GM21528 (cell line): ENCODE data around the gene FAM83F.
"Not testable (repeated sequence)": the region's sequence is repeated elsewhere in the genome, so short reads cannot be mapped to it uniquely, and the experiment has no call there.

Experiments
- ATAC-seq: cut with Tn5 transposase; IDR thresholded peaks from one replicate; pipeline ENCODE4 v1.9.1; 2021; ENCODE audit warnings: mild to moderate bottlenecking, moderate library complexity; ENCODE audit not compliant: unreplicated experiment, low FRiP score

The FAM83F gene

GRCh38 chr22:39992088-39992826 is 2.5 kb upstream of the FAM83F start:
- ATAC-seq: no peak

DNA sequence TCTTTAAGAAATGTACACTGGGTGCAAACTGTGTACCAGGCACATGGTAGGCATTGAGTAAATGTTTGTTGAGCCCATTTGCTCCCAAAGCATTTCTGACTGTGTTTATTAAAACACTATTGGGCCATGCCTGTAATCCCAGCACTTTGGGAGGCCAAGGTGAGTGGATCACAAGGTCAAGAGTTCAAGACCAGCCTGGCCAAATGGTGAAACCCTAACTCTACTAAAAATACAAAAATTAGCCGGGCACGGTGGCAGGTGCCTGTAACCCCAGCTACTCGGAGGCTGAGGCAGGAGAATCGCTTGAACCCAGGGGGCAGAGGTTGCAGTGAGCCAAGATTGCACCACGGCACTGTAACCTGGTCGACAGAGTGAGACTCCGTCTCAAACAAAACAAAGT is 1.9 kb upstream of the FAM83F start:
- ATAC-seq: not testable (repeated sequence)

DNA sequence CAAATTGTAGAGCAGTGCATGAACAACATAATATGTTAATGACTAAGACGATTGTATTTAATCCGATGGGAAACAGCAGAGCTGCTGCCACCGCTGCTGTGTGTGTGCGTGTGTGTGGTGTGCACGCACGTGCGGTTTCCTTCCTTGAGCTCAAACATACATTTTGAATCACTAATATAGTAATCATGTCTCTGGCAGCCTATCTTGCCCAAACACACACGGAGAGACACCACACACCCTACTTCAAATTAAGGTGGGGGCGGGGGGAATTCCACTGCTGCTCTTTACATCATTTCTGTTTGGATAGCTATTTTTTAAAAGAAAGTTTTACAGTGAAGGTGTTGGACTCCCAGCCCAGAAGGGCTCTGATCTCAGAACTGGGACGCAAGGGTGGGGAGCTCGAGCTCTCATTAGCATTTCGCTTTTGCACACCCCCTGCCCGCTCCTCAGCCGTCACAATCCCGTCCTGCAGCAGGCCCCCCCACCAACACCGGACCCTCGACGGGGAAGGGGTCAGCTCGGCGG is 651 bp upstream of the FAM83F start:
- no peak for ATAC-seq

- ATAC-seq: no peak
Observed at GRCh38 chr22:39995393-39996252, 869 bp downstream of the FAM83F start.

DNA sequence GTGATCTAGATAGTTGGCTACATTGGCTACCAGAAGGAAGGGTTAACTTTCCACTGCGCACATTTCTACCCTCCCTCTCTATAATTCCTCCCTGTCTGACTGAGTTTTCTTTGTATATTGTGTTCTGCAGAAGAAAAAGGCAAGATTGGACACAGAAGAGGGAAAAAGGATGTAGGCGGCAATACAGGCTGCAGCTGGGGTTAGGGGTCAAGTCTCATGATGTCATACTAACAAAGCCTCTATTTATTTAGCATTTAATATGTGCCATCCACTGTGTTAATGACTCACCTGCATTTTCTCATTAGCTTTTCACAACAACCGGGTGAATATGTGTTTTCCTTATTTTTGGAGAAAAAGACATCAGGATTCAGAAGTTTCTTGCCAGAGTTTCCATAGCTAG is 2.0 kb downstream of the FAM83F start:
- no peak for ATAC-seq

DNA sequence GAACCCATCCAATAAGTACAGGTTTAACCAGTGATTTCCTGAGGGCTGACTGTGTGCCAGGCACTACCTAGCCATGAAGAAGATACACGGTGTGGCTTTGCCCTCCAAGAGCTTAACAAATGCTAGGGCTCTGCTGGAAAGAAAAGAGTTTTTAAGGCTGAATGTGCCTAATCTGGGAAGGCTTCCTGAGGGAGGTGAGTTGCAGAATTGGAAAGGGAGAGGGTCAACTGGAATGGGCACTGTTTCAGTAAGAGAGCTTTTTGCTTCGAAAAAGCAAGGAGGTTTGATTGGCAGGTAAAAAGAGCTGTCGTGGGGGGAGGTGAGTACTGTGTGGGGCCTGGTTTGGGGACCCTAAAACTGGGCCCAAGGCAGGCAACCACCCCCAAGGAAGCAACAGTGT is 2.7 kb downstream of the FAM83F start:
- ATAC-seq: no peak

- no peak for ATAC-seq
Observed at GRCh38 chr22:39997939-39998726, 3.4 kb downstream of the FAM83F start.

DNA sequence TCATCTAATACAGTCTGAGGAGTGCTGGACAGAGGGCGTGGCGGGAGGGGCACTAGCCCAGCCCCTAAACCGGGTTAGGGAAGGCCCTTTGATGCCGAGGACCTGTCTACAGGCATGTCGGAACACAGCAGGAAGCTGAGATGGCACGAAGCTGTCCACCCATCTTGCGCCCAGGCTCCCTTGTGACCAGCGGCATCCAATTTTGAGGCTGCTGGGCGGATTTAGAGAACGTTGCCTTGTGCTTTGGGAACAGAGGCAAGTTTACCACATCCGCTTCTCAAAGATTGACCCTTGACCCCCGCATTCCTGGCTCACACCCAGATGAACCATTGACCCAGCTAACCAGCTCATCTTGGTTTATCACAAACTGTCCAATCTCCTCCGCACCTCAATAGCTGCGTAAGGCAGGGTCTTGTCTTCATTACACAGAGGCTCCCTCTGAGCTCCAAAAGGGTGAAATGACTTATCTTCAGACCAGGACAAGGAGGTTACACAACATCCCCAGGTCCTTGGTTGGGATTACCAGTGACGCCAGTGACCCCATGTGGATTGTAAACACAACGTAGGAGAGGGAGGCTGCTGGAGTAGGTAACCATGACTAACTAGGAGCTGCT is 4.5 kb downstream of the FAM83F start:
- ATAC-seq: no peak

DNA sequence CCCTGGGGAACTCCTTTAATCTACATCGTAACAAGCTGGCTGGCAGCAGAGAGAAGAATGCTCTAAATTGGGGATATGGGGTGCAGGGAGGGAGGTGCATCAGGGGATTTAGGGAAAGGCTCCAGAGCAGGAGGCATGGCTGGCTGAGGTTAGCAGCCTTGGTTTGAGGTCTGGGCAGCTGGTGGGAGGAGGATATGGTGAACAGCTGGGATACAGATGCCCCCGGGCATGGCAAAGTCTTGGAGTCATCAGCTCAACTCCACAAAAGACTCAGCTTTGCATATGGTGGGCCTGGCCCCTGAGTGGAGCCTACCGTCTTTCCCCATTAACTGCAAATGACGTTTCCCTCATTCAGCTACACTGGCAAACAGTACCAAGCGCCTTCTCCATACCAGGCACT is 5.4 kb downstream of the FAM83F start:
- no peak for ATAC-seq

DNA sequence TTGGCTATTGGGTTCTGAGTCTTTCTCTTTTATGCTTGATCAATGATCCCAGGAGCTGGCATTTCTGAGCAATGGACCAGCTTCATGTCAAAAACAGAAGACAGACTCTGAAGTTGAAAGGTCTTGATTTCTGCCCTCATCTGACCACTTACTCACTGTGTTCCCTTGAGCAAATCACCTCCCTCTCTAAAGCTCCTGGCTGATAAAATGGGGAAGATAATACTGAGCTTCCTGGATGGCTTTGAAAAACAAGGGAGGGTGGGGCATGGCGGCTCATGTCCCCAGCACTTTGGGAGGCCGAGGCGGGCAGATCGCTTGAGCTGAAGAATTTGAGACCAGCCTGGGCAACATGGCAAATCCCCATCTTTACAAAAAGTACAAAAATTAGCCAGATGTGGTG is 6.4 kb downstream of the FAM83F start:
- ATAC-seq: no peak

GRCh38 chr22:40001800-40002577 is 7.2 kb downstream of the FAM83F start:
- no peak for ATAC-seq

DNA sequence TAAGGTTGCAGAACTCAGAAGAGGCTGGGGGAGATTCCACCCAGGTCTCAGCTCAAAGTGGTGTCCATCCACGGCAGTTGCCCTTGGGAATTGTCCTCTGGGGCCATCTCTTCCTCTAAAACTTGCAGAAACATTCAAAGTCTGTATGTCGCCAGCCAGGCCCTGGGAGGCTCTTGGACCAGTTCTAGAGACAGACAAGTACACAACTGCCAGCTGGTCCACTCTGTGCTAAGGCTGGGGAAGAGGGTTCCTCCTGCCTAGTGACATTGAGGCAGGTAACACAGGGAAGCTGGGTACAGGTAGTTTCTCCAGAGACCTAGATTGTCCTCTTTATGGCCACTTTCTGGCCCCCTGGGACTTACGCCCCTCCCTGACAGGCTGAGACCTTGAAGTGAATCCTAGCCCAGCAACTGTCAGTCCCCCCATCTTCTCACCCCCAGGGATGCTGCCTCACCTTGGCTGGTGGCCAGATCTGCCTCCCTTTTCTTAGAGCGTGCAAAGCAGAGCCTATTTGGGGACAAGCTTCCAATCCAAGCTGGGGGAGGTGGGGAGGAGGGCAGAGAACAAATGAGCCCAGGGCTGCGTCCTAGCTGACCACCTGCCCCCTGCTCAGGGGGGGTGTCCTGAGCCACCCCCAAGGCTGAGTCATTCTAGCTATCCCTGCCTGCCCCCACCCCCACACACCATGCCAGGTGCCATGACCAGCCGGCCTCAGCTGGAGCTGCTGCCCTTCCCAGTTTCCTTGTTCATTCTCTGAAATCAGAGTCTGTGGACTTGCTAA is 8.4 kb downstream of the FAM83F start:
- no peak for ATAC-seq

DNA sequence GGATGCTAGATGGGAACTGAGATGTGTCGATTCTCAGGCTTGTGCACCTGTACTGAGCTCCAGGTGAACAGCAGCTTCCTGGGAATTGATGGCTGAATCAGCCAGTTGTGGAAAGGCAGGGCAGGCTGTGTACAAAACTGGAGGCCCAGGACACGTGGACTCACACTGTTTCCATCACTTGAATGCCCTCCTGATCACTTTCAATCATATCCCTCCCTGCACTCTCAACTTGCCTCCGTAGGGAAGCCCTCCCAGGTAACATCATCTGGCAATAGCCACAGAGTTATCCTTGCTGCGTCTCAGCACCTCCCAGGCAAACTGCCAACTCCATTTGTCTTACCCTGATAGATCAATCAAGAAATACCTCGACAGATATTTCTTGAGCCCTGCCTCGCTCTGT is 10.1 kb downstream of the FAM83F start:
- no peak for ATAC-seq

DNA sequence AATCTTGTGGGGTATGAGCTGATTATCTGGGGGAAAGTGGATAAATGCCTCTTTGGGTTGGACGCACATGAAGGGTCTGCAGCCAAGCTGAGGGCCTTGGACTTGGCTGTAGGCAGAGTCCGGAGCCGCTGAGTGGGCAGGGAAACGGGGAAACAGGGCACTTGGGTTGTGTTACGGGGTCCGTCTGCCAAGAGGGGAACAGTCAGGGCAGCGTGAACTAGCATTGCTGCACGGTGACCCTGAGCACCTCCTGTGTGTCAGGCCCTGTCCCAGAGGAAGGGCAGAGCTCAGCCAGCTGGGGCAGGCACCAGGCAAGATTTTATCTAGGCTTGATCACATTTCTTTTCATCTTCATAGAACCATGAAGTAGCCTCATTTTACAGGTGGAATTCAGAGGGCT is 11.9 kb downstream of the FAM83F start:
- no peak for ATAC-seq

DNA sequence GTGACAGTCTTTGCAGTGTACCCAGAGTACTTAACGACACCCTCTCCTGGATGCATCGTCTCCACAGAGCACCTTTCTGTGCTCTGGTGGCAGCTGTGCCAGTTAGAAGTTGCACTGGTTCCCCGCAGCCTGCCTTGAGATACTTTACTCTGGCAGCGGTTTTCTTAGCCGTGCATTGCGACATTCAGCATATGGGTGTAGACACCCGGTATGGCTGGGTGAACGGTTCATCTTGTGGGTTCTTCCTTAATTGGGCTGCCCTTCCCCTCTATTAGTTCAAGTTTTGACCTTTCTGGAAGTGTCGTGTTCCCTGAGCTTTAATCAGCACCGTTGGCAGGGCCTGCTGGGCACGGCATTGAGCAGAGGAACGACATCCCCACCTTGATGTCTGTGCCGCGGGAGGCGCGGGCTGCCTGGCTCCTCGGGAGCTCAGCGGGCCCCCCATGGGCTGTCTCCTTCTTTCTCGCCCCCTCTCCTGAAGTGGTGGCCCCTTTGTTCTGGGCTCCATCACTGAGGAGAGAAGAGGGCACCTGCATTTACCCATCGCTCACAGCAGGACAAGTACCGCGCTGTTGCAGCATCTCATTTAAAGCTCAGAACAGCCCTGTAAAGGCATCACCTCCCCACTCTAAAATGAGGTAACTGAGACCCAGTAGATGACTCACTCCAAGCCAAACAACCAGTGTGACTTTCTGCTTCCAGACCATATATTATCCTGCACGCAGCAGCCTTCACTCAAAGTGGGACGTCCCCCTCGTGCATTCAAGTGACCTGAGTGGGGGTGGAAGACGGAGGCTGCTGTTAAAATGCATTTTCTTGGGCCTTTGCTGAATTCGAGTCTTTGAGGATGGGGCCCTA is 13.3 kb downstream of the FAM83F start:
- no peak for ATAC-seq

DNA sequence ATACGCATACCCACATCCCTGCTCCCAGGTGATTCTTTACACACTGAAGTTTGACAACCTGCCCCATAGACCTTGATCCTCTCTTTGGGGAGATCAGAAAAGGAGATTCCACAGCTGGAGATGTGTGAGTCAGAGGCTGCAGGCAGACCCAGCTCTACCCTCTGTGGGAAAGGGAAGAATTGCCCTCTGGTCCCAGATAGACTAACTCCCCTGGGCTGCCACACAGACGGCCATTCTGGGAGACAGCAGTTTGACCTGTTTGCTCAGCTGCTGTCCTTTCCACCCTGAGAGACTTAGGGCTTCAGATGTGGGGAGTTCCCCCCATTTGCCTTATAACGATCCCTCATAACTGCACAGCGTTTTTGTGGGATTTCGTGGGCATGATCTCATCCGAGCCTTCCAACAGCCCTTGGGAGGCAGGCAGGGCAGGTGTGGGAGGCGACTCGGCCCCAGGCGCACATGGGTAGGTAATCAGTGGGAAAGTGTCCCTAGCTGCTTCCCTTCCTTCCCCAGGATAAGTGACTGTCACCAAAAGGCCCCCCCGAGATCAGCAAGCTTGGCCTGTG is 14.1 kb downstream of the FAM83F start:
- no peak for ATAC-seq

DNA sequence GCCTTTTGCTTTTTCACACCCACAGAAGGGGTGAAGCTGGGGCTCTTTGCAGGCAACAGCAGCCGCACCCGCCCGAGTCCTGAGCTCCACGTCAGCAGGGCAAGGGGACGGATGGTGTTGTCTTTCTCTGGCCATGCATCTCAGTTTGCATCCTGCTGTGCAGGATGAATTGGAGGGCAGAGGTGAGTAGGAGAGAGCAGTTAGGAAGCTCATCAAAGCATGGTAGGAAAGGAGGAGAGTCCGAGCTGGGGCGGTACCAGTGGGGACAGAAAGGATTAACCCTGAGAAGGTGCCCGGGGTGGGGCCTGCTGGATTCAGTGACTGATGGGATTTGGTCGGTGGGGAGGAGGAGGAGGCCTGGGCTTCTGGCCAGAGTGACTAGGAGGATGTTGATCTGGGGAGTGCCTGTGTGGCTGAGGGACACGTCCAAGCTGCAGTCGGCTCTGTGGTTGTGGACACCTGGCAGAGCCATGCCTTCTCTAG is 14.6 kb downstream of the FAM83F start:
- ATAC-seq: no peak
